Islet precursor cell (in vitro differentiated cells): Measurements from ENCODE around the gene HMGXB4.

Source experiments
- DNase-seq: peaks from one replicate; pipeline ENCODE4 v3.0.0-alpha.2; 2018

The HMGXB4 gene

DNA sequence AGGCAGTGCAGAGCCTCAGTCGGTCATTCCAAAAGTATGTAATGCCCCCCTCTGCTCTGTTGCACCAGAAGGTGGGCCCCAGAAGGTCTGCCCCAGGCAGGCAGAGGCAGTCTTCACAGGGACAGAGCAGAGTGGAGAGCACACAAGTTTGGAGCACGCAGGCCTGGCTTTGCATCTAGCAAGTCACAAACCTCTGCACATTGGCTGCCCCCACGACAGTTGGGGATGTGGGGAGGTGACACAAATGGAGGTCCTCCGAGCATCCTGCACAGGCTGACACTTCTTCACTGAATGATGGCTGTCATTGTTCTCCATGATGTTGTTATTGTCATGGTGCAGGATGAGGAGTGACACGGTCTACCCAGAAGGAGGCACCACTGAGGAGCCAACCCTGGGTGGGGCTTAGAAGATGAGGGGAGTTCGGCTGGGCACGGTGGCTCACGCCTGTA is 54.3 kb downstream of the HMGXB4 start:
- no peak for DNase-seq

DNA sequence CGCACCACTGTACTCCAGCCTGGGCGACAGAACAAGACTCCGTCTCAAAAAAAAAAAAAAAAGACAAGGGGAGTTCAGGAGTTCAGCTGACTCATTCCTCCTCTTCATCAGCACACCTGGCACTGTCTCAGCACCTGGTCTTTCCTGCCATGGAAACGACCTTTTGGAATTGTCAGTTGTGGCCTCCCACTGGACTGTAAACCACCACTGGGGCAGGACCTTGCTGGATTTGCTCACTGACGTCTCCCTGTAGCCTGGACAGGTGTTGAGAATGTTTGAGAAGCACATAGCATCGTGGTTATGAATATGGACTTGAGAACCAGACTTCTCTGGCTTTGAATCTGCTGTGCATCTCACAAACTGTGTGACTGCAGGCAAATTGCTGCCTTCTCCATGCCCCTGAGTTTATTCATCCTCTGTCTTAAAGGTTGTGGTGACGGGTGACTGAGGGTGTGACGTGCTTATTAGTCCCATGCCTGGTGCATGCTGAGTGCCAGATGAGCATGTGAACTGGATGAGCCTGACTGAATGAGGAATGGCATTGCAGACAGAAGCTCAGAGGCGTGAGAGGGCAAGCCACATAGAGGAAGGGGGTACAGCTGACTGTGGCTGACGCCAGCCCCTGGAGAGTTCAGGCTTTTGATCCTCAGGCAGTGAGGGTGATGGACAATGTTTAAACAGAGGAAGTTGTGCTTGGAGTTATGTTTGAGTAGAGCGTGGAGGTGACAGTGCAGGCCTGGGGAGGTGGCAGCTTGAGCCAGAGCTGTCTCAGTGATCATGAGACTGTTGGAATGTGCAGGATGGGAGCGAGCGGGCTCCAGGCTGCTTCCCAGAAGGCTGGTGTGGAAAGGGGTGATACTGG is 55.1 kb downstream of the HMGXB4 start:
- no peak for DNase-seq

- no peak for DNase-seq
These were observed 56.2 kb downstream of the HMGXB4 start for GRCh38 chr22:35313311-35314121.

DNA sequence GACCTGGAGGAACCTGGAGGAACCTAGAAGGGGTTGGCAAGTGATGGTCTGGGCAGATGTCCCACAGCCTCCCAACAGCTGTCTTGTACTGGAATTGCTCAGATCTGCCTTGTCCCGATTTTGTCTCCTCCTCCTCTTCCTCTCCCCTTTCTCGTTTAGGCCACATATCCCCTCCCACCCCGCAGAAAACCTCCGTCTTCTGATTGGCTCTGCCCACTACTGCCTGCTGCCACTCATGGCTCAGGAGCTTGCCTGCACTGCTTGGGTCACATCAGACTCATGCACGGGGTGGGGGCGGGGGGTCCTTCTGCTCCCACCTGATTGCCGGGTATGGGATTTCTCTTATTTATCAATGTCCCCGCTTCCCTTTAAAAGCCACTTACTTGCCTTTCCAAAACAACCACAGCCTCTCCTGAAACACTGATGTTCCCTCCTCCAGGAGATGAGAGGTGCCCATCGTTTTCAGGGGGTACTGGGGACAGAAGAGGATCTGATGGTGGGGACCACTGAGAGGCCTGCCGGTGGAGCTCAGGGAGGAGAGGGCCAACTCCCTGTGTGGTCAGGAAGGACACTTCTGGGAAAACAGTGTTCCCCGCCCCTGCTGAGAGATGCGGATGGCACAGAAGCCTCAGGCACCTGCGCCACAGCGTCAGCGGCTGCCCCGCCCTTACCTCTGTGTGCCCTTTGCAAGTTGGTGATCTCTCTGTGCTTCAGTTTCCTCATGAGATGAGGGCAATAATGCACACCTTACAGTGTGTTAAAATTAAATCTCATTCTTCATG is 57.1 kb downstream of the HMGXB4 start:
- DNase-seq: peak; percentile 27

DNA sequence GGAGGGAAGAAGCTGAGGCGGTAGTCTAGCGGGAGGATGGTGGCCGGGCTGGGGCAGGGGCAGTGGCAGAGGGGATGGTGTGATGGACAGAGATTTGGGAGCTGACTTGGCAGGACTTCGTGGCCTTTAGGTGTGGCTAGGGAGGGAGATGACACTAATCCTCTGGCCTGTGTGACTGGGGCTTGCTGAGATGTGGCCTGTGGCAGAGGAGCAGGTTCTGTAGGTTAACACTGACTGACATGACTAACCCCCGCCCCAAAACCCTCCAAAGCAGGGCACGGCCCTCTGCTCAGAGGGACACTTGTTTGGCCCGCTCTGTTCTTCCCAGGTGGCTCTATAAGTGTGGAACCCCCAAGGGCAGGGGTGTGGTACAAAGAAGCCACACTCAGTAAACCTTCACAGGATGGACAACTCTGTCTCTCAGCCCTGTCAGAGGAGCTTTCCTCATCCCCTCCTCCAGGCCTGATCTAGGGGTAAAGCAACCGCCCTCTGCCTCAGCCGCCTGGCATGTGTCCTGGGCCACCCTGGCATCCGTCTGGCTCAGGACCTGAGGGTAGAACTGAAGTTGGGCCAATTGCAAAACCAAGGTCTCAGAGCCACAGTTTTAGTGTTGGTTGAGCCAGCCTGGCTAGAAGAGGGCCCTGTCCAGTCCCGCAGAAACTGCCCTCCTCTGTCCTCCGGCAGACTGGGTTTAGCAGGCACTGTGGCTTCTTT is 58.0 kb downstream of the HMGXB4 start:
- no peak for DNase-seq

DNA sequence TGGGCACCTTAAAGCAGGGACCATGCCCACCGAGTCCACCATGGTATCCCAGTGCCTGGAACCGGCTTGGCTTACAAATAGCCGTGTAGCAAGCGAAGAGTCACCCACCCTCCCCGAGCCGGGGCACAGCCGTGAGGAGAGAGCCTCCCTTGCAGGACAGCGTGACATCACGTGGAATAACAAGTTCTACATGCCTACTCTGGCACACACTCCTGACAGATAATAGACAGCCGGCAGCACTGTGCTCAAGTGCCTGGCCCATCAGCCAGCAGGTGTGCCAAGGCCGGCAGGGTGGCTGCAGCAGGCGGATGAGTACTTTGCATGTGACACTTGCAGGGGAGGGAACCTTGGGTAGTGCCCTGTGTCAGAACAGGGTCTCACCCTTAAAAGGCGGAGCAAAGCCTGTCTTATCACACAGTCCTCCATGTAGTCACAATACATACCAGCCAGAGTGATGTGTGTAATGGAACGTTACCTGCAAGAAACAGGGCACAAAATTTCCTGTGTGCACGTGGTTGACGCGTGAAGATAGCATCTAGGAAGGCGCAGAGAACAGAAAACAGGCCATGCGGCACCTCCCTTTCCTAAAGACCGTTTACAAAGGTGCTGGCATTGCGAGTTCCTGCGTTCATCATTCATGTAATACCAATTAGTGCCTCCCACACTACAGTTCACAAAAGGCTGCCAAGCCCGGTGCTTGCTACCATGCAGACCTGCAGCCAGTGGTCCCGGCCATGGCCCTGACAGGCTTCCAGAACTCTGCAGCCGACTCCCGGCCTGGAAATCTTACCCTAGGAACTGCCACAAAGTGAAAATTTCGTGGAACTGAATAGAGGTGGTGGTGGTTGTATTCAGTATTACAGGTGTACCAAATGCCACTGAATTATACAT is 58.8 kb downstream of the HMGXB4 start:
- DNase-seq: no peak

GRCh38 chr22:35316751-35317150 is 59.5 kb downstream of the HMGXB4 start:
- DNase-seq: no peak

DNA sequence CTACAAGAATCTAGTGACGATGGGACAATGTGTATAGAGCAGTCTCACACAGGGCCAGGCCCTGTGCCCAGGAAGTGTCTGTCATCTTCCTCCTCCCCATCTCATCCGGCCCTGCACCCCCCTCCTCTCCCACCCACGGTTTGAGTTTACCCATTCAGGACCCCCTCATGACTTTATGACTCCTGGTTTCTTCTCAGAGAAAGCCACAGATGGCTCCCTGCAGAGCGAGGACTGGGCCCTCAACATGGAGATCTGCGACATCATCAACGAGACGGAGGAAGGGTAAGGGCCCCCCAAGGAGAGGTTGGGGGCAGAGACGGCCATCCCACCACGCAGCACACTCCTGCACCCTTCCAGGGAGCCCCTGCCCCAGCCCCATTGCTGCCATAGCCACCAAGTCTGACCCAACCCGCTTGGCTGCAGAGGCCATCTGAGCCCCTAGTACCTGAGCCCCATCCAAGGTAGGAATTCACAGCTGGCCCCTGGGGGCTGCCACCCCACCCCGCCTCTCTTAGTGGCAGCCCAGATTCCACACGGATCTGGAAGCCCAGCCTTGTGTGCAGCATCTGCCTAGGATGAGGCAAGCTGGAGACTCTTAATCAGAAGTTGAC is 60.5 kb downstream of the HMGXB4 start:
- no peak for DNase-seq

- no peak for DNase-seq
These were observed 61.3 kb downstream of the HMGXB4 start for GRCh38 chr22:35318346-35319215.

GRCh38 chr22:35319244-35319985 is 62.1 kb downstream of the HMGXB4 start:
- DNase-seq: no peak

DNA sequence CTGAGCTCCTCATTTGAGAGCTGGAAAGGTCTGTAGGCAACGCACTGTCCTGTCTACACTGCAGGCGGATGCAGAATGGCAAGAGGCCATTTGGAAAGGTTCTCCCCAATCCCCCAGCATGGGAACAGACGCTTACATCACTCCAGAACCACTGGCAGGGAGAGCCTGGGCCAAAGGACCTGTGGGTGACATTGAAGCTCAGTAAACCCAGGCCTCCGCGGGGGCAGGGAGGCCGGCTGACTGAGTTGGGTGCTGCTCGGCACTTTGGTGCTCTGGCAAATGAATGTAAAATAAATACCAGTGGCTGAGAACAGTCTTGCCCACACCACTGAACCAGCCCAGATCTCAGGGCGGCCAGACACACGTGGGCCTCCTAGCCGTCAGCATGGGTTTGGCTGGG is 64.8 kb downstream of the HMGXB4 start:
- no peak for DNase-seq

DNA sequence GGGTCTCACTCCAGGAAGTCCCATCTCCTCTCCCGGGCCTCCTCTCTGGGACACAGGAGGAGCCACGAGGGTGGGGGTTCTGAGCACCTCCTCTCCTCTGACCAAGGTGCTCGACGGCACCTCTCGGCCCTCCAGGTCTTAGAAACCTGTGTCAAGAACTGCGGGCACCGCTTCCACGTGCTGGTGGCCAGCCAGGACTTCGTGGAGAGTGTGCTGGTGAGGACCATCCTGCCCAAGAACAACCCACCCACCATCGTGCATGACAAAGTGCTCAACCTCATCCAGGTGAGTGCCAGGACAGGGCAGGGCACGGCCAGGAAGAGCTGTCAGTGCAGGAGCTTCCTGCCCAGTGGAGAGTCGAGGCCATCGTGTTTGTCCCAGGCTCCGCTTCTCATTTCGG is 65.6 kb downstream of the HMGXB4 start:
- no peak for DNase-seq

DNA sequence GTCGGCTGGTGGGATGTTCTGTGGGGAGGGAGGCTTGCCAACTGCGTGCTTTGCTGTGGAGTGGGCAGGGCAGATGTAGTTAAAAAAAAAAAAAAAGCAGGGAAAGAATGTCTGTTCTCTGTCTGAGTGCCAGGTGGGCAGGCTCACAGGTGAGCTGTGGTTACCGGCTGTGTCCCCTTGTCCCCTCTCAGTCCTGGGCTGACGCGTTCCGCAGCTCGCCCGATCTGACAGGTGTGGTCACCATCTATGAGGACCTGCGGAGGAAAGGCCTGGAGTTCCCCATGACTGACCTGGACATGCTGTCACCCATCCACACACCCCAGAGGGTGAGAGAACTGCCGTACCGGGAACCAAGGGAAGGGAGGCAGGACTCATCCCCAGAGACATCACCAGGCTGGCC is 66.0 kb downstream of the HMGXB4 start:
- no peak for DNase-seq

GRCh38 chr22:35324067-35324466 is 66.8 kb downstream of the HMGXB4 start:
- no peak for DNase-seq

- no peak for DNase-seq
These were observed 67.5 kb downstream of the HMGXB4 start for GRCh38 chr22:35324762-35325161.

- no peak for DNase-seq
These were observed 67.9 kb downstream of the HMGXB4 start for GRCh38 chr22:35325209-35325608.

GRCh38 chr22:35326854-35327562 is 69.7 kb downstream of the HMGXB4 start:
- no peak for DNase-seq

GRCh38 chr22:35327690-35328471 is 70.6 kb downstream of the HMGXB4 start:
- DNase-seq: no peak
